ENCODE results near the gene SH3GL1. TPM values are rescaled to one million over a fixed set of nuclear protein-coding genes. Genes with fewer than 3 reads are reported as not detected.
"Not testable (repeated sequence)": the region's sequence is repeated elsewhere in the genome, so short reads cannot be mapped to it uniquely, and the experiment has no call there.

SH3GL1 gene
- total and polyA plus RNA-seq, 2 donors from 2014 or later = 34.8 to 52.7 TPM

- TF ChIP-seq CTCF (IDR thresholded peaks at IDR 0.05; ENCODE audit: borderline replicate concordance, extremely low read depth, insufficient read depth) = no peak
- Histone ChIP-seq H3K9ac (ENCODE audit: low read length in 3 of 3) (no peak overlapping the region), H3K36me3 (ENCODE audit: control insufficient read depth in 2 of 3, insufficient read depth in 3 of 3, low read length in 3 of 3) (no peaks in the 10 kb centered on the region), H3K27ac (ENCODE audit: low read depth in 2 of 2, low read length in 2 of 2) (no peak overlapping the region), H3K4me1 (ENCODE audit: control insufficient read depth in 2 of 3, insufficient read depth in 2 of 3, low read depth in 1 of 3, low read length in 3 of 3) (peaks cover 0 to 7% (median 0%) of the 10 kb centered on the region in 3 donors), H3K27me3 (ENCODE audit: control insufficient read depth, insufficient read depth, low read length) (no peaks in the 10 kb centered on the region), H3K9me3 (ENCODE audit: control insufficient read depth in 2 of 3, insufficient read depth in 1 of 3, low read length in 3 of 3) (no peaks in the 10 kb centered on the region), H3K4me3 (ENCODE audit: low read length in 3 of 3) (no peak overlapping the region)
- DNase-seq (no peak), FAIRE-seq (no peak)
- intact Hi-C loops (cut with DNase I) = no loop called here
These were observed 70.5 kb downstream of the SH3GL1 start for GRCh38 chr19:4329858-4330257.

DNA sequence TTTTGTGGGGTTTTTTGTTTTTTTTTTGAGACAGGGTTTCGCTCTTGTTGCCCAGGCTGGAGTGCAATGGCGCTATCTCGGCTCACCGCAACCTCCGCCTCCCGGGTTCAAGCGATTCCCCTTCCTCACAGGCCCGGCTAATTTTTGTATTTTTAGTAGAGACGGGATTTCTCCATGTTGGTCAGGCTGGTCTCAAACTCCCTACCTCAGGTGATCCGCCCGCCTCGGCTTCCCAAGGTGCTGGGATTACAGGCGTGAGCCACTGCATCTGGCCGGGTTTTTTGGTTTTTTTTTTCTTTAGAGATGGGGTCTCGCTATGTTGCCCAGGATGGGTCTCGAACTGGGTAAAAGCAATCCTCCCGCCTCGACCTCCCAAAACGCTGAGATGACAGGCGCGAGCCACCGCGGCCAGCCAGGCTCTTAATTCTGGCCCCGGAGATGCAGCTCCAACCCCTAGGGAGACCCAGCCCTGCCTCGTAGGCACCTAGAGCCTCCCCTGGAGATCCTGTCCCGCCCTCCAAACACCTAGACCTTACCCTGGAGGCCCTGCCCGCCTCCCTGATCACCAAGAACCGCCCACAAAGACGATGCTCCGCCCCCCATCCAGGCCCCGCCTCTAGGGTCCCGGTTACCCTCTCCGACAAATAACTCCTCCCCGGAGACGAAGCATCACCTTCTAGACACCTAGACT, 71.2 kb downstream of the SH3GL1 start:
- H3K27ac ChIP-seq (ENCODE audit: low read depth in 2 of 2, low read length in 2 of 2); H3K9me3 ChIP-seq (ENCODE audit: control insufficient read depth in 2 of 3, insufficient read depth in 1 of 3, low read length in 3 of 3); intact Hi-C loops (cut with DNase I); H3K36me3 ChIP-seq (ENCODE audit: control insufficient read depth in 2 of 3, insufficient read depth in 3 of 3, low read length in 3 of 3); FAIRE-seq; H3K9ac ChIP-seq (ENCODE audit: low read length in 3 of 3); H3K4me1 ChIP-seq (ENCODE audit: control insufficient read depth in 2 of 3, insufficient read depth in 2 of 3, low read depth in 1 of 3, low read length in 3 of 3); H3K27me3 ChIP-seq (ENCODE audit: control insufficient read depth, insufficient read depth, low read length): not testable (repeated sequence)
- H3K4me3 ChIP-seq (ENCODE audit: low read length in 3 of 3) = peak overlapping the region; percentile 32 to 58 (median 48)
- DNase-seq = peak in 1 of 5 donors; percentile 85

DNA sequence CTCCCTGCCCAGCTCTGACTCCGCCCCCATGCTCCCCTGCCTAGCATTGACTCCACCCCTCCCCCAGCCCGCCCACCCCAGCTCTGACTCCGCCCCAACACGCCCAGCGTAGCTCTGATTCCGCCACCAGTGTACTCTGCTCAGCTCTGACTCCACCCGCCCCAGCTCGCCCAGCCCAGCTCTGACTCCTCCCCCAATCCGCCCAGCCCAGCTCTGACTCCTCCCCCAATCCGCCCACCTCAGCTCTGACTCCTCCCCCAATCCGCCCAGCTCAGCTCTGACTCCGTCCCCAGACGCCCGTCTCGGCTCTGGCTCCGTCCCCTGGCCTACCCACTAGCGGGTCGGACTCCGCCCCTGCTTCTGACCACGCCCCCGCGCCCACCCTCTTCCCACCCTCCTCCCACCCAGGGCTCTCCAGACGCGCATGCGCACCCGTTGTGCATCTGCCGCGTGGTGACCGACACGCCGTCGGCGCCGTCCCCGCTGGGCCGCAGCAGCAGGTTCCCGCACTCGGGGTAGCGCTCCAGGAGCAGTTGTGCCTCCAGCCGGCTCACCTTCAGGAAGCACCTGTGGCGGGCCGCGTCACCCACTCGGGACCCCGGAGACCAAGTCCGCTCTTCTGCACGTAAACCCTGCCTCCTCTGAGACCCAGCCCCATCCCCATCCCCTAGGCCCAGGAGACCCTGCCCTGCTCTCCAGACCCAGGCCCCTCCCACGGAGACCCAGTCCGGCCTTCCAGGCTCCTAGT, 71.9 kb downstream of the SH3GL1 start:
- intact Hi-C loops (cut with DNase I) = no loop called here
- Histone ChIP-seq H3K9ac (ENCODE audit: low read length in 3 of 3) (peak overlapping the region in 1 of 3 donors; percentile 22), H3K27ac (ENCODE audit: low read depth in 2 of 2, low read length in 2 of 2) (no peak overlapping the region), H3K9me3 (ENCODE audit: control insufficient read depth in 2 of 3, insufficient read depth in 1 of 3, low read length in 3 of 3) (no peaks in the 10 kb centered on the region), H3K4me3 (ENCODE audit: low read length in 3 of 3) (peak overlapping the region; percentile 32 to 58 (median 48)), H3K4me1 (ENCODE audit: control insufficient read depth in 2 of 3, insufficient read depth in 2 of 3, low read depth in 1 of 3, low read length in 3 of 3) (peaks cover 0 to 7% (median 0%) of the 10 kb centered on the region in 3 donors), H3K36me3 (ENCODE audit: control insufficient read depth in 2 of 3, insufficient read depth in 3 of 3, low read length in 3 of 3) (no peaks in the 10 kb centered on the region), H3K27me3 (ENCODE audit: control insufficient read depth, insufficient read depth, low read length) (no peaks in the 10 kb centered on the region)
- FAIRE-seq (no peak), DNase-seq (peak; percentile 97 to 100 (median 98))
- no peak for TF ChIP-seq CTCF (IDR thresholded peaks at IDR 0.05; ENCODE audit: borderline replicate concordance, extremely low read depth, insufficient read depth)

DNA sequence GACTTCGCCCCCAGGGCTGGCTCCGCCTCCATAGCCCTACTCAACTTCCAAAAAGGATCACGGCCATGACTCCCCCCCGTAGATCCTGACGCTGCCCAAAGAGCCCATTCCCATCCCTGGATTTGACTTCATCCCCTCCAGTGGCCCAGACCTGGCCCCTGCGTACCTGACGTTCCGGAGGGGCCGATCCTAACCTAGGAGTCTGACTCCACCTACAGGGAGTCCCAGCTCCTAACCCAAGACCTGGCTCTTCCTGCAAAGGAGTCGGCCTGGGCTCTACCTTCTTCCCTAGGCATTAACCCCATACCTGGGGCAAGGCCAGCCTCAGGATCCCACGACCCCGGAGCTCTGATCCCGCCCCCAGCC, 72.5 kb downstream of the SH3GL1 start:
- Histone ChIP-seq H3K27ac (ENCODE audit: low read depth in 2 of 2, low read length in 2 of 2) (no peak overlapping the region), H3K9me3 (ENCODE audit: control insufficient read depth in 2 of 3, insufficient read depth in 1 of 3, low read length in 3 of 3) (no peaks in the 10 kb centered on the region), H3K4me1 (ENCODE audit: control insufficient read depth in 2 of 3, insufficient read depth in 2 of 3, low read depth in 1 of 3, low read length in 3 of 3) (peaks cover 0 to 9% (median 0%) of the 10 kb centered on the region in 3 donors), H3K27me3 (ENCODE audit: control insufficient read depth, insufficient read depth, low read length) (no peaks in the 10 kb centered on the region), H3K4me3 (ENCODE audit: low read length in 3 of 3) (peak overlapping the region in 2 of 3 donors; percentile 30 to 32), H3K36me3 (ENCODE audit: control insufficient read depth in 2 of 3, insufficient read depth in 3 of 3, low read length in 3 of 3) (no peaks in the 10 kb centered on the region), H3K9ac (ENCODE audit: low read length in 3 of 3) (no peak overlapping the region)
- DNase-seq (no peak), FAIRE-seq (no peak)
- intact Hi-C loops (cut with DNase I) = no loop called here
- TF ChIP-seq CTCF (IDR thresholded peaks at IDR 0.05; ENCODE audit: borderline replicate concordance, extremely low read depth, insufficient read depth) = no peak

Measured in kidney (tissue), 14 donors.